ENCODE measurements around the gene PDE3A.

Gene PDE3A

GRCh38 chr12:20434996-20435395, 66.7 kb downstream of the PDE3A start:
- H3K79me2 ChIP-seq (ENCODE audit: control insufficient read depth, low read length), result no peaks in the 10 kb centered on the region
- TF ChIP-seq CTCF (IDR thresholded peaks at IDR 0.05; ENCODE audit: low read depth, low read length, poor library complexity, severe bottlenecking), result no peak
- no peak for TF ChIP-seq EZH2phosphoT487 (IDR thresholded peaks at IDR 0.05; ENCODE audit: borderline replicate concordance, low read length)
- no peaks in the 10 kb centered on the region for H3K9me2 ChIP-seq (replicated peaks; ENCODE audit: control insufficient read depth, low read length)
- no peaks in the 10 kb centered on the region for H4K20me1 ChIP-seq (ENCODE audit: control insufficient read depth, insufficient read depth, low read depth, low read length)
- H3K9me3 ChIP-seq (ENCODE audit: control insufficient read depth, insufficient read depth, low read length), result no peaks in the 10 kb centered on the region
- H3K4me1 ChIP-seq (ENCODE audit: control insufficient read depth, low read length), result no peaks in the 10 kb centered on the region
- no peak overlapping the region for H3K4me2 ChIP-seq (ENCODE audit: low read length)
- no peaks in the 10 kb centered on the region for H3F3A ChIP-seq (ENCODE audit: control insufficient read depth, insufficient read depth)
- no peaks in the 10 kb centered on the region for H3K36me3 ChIP-seq (ENCODE audit: control insufficient read depth, low read length)
- no peak overlapping the region for H3K27ac ChIP-seq (ENCODE audit: low read depth, low read length)
- H3K4me3 ChIP-seq (ENCODE audit: low read length), result no peak overlapping the region
- H3K27me3 ChIP-seq (ENCODE audit: control insufficient read depth, low read length), result no peaks in the 10 kb centered on the region

- no peaks in the 10 kb centered on the region for H3K4me1 ChIP-seq (ENCODE audit: control insufficient read depth, low read length)
- no peak overlapping the region for H3K27ac ChIP-seq (ENCODE audit: low read depth, low read length)
- H3K9me3 ChIP-seq (ENCODE audit: control insufficient read depth, insufficient read depth, low read length), result no peaks in the 10 kb centered on the region
These were observed 68.0 kb downstream of the PDE3A start for GRCh38 chr12:20436316-20436715.

GRCh38 chr12:20438299-20438779, 70.0 kb downstream of the PDE3A start:
- H3K27me3 ChIP-seq (ENCODE audit: control insufficient read depth, low read length), result no peaks in the 10 kb centered on the region
- no peaks in the 10 kb centered on the region for H3K4me1 ChIP-seq (ENCODE audit: control insufficient read depth, low read length)
- H3K4me2 ChIP-seq (ENCODE audit: low read length), result no peak overlapping the region
- H3K4me3 ChIP-seq (ENCODE audit: low read length), result no peak overlapping the region
- no peaks in the 10 kb centered on the region for H3K36me3 ChIP-seq (ENCODE audit: control insufficient read depth, low read length)
- no peaks in the 10 kb centered on the region for H3K79me2 ChIP-seq (ENCODE audit: control insufficient read depth, low read length)
- no peaks in the 10 kb centered on the region for H3F3A ChIP-seq (ENCODE audit: control insufficient read depth, insufficient read depth)
- no peaks in the 10 kb centered on the region for H3K9me3 ChIP-seq (ENCODE audit: control insufficient read depth, insufficient read depth, low read length)
- TF ChIP-seq EZH2phosphoT487 (IDR thresholded peaks at IDR 0.05; ENCODE audit: borderline replicate concordance, low read length) (no peak), CTCF (IDR thresholded peaks at IDR 0.05; ENCODE audit: low read depth, low read length, poor library complexity, severe bottlenecking) (no peak)
- no peaks in the 10 kb centered on the region for H3K9me2 ChIP-seq (replicated peaks; ENCODE audit: control insufficient read depth, low read length)
- no peak overlapping the region for H3K27ac ChIP-seq (ENCODE audit: low read depth, low read length)
- no peaks in the 10 kb centered on the region for H4K20me1 ChIP-seq (ENCODE audit: control insufficient read depth, insufficient read depth, low read depth, low read length)

More at GRCh38 chr12:20436316-20436715, 68.0 kb downstream of the PDE3A start:
- Histone ChIP-seq H3F3A (ENCODE audit: control insufficient read depth, insufficient read depth) (no peaks in the 10 kb centered on the region), H3K9me2 (replicated peaks; ENCODE audit: control insufficient read depth, low read length) (no peaks in the 10 kb centered on the region), H3K79me2 (ENCODE audit: control insufficient read depth, low read length) (no peaks in the 10 kb centered on the region), H3K4me3 (ENCODE audit: low read length) (no peak overlapping the region), H3K27me3 (ENCODE audit: control insufficient read depth, low read length) (no peaks in the 10 kb centered on the region), H3K36me3 (ENCODE audit: control insufficient read depth, low read length) (no peaks in the 10 kb centered on the region), H3K4me2 (ENCODE audit: low read length) (no peak overlapping the region), H4K20me1 (ENCODE audit: control insufficient read depth, insufficient read depth, low read depth, low read length) (no peaks in the 10 kb centered on the region)
- TF ChIP-seq CTCF (IDR thresholded peaks at IDR 0.05; ENCODE audit: low read depth, low read length, poor library complexity, severe bottlenecking) (no peak), EZH2phosphoT487 (IDR thresholded peaks at IDR 0.05; ENCODE audit: borderline replicate concordance, low read length) (no peak)

Data from DOHH2 (cell line).